Measurements from ENCODE around the gene STYXL2. TPM values are rescaled to one million over a fixed set of nuclear protein-coding genes. Genes with fewer than 3 reads are reported as not detected.

Gene STYXL2
- total RNA-seq, 1 donor from 2014 or later = 1.9 TPM

DNA sequence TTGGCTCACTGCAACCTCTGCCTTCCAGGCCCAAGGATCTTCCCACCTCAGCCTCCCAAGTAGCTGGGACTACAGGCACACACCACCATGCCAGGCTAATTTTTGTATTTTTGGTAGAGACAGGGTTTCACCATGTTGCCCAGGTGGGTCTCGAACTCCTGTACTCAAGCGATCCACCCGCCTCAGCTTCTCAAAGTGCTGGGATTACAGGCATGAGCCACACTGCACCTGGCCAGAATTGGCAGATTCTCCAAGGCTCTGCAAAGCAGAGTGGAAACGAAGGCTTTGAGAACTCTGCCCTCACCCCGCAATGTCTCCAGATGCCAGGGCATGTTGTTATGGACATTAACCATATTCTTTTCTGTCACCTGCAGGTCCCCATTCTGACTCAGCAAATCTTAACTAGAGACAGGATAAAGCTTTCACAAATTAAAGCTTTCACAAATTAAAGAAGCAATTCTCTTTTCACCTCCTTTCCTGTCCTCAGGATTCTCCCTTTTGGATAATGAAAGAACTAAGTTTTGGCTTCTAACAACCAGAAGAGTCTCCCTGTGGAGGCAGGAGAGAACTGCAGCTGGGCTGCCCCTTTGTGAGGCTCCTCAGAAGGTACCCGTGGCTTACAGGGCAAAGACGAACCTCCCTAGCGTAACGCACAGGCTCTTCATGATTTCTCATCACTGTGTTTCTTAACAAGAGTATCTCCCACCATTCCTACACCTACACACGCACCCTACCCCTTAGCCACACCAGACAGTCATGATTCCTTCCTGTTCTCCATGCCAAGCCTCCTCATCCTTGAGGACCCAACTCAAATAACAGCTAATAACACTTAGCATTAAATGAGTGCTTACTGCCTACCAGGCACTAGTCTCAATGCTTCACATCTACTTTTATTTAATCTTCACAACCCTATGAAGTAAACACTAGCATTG lies 33.5 kb upstream of the STYXL2 start:
- no peaks in the 10 kb centered on the region for H3K36me3 Mint-ChIP-seq (ENCODE audit: low read depth, unreplicated experiment)
- H3K4me3 Mint-ChIP-seq (ENCODE audit: unreplicated experiment) = no peak overlapping the region
- TF ChIP-seq, protein P1, sequence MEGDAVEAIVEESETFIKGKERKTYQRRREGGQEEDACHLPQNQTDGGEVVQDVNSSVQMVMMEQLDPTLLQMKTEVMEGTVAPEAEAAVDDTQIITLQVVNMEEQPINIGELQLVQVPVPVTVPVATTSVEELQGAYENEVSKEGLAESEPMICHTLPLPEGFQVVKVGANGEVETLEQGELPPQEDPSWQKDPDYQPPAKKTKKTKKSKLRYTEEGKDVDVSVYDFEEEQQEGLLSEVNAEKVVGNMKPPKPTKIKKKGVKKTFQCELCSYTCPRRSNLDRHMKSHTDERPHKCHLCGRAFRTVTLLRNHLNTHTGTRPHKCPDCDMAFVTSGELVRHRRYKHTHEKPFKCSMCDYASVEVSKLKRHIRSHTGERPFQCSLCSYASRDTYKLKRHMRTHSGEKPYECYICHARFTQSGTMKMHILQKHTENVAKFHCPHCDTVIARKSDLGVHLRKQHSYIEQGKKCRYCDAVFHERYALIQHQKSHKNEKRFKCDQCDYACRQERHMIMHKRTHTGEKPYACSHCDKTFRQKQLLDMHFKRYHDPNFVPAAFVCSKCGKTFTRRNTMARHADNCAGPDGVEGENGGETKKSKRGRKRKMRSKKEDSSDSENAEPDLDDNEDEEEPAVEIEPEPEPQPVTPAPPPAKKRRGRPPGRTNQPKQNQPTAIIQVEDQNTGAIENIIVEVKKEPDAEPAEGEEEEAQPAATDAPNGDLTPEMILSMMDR (IDR thresholded peaks at IDR 0.05; ENCODE audit: unreplicated experiment) = peak; percentile 14
- no peaks in the 10 kb centered on the region for H3K9me3 Mint-ChIP-seq (ENCODE audit: unreplicated experiment)
- H3K27ac Mint-ChIP-seq (ENCODE audit: unreplicated experiment) = no peak overlapping the region
- DNase-seq (ENCODE audit: low spot score) = no peak
- peaks cover 4% of the 10 kb centered on the region for H3K27me3 Mint-ChIP-seq (ENCODE audit: unreplicated experiment)
- H3K4me1 Mint-ChIP-seq (ENCODE audit: unreplicated experiment) = peaks cover 9% of the 10 kb centered on the region

DNA sequence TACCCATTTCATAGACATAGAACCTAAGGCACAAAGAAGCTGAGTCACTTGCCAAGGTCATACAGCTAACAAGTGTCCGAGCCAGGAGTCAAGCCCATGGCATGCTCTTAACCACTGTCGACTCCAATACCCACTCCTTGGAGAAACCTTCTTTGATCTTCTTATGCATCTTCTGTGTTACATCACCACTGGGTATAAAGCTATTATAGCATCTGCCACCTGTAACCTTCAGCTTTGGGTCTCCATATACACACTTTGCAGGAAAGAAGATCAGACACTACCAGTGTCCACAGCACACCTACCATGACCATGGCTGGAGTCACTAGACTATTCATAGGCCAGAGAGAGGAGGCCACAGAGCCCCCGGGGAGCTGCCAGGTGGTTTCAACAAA lies 32.8 kb upstream of the STYXL2 start:
- Mint-ChIP-seq H3K4me1 (ENCODE audit: unreplicated experiment) (peaks cover 9% of the 10 kb centered on the region), H3K4me3 (ENCODE audit: unreplicated experiment) (no peak overlapping the region), H3K27ac (ENCODE audit: unreplicated experiment) (no peak overlapping the region), H3K9me3 (ENCODE audit: unreplicated experiment) (no peaks in the 10 kb centered on the region), H3K27me3 (ENCODE audit: unreplicated experiment) (peaks cover 4% of the 10 kb centered on the region), H3K36me3 (ENCODE audit: low read depth, unreplicated experiment) (no peaks in the 10 kb centered on the region)
- TF ChIP-seq, protein P1 (IDR thresholded peaks at IDR 0.05; ENCODE audit: unreplicated experiment) = no peak
- no peak for DNase-seq (ENCODE audit: low spot score)

DNA sequence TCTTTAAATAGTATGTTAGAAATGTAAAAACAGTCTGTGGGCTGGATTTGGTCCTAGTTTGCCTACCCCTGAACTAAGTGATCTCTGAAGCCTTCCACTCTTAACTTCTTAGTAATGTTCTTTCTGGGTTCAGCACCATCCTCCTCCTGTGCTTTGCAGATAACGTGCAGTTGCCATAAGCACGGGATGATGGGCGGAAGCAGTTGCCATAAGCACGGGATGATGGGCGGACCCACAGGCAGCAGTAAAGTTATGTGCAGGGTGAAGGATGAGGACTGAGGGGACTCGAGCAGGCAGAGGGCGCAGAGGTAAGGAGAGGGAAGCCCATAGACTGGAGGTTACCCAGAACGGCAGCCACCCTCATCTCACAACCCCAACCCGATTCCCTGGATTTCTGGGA lies 29.3 kb upstream of the STYXL2 start:
- H3K4me3 Mint-ChIP-seq (ENCODE audit: unreplicated experiment) = no peak overlapping the region
- H3K4me1 Mint-ChIP-seq (ENCODE audit: unreplicated experiment) = peaks cover 2% of the 10 kb centered on the region
- H3K27me3 Mint-ChIP-seq (ENCODE audit: unreplicated experiment) = peaks cover 4% of the 10 kb centered on the region
- no peak for DNase-seq (ENCODE audit: low spot score)
- TF ChIP-seq, protein P1 (IDR thresholded peaks at IDR 0.05; ENCODE audit: unreplicated experiment) = no peak
- H3K27ac Mint-ChIP-seq (ENCODE audit: unreplicated experiment) = no peak overlapping the region
- H3K36me3 Mint-ChIP-seq (ENCODE audit: low read depth, unreplicated experiment) = no peaks in the 10 kb centered on the region
- H3K9me3 Mint-ChIP-seq (ENCODE audit: unreplicated experiment) = no peaks in the 10 kb centered on the region

DNA sequence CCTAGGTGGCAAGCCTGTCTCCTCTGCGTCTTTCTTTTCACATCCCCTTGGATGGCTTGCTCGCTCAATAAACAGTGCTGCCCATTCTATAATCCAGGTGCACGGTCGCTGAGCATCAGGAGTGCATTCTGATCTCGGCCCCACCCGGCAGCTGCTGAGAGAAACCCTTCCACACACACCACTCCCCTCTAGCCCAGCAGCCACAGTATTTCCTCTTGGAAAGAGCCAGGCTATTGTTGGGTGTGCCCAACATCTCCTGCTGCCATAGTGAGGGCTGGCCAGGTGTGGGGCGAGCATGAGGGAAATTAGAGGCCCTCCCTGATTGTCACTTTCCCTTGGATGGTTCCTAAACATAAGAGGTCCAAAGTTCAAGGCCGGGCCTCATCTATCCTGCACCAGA lies 28.4 kb upstream of the STYXL2 start:
- H3K4me3 Mint-ChIP-seq (ENCODE audit: unreplicated experiment) = no peak overlapping the region
- H3K36me3 Mint-ChIP-seq (ENCODE audit: low read depth, unreplicated experiment) = no peaks in the 10 kb centered on the region
- peaks cover under 1% of the 10 kb centered on the region for H3K4me1 Mint-ChIP-seq (ENCODE audit: unreplicated experiment)
- TF ChIP-seq, protein P1 (IDR thresholded peaks at IDR 0.05; ENCODE audit: unreplicated experiment) = no peak
- H3K9me3 Mint-ChIP-seq (ENCODE audit: unreplicated experiment) = no peaks in the 10 kb centered on the region
- H3K27me3 Mint-ChIP-seq (ENCODE audit: unreplicated experiment) = peaks cover 4% of the 10 kb centered on the region
- no peak overlapping the region for H3K27ac Mint-ChIP-seq (ENCODE audit: unreplicated experiment)
- DNase-seq (ENCODE audit: low spot score) = no peak
